Fibroblast of pulmonary artery (primary cell): Measurements from ENCODE around the gene ST8SIA5.

Experiments
- DNase-seq: peaks from one replicate; pipeline ENCODE4 v3.0.0-alpha.2; 2010; ENCODE audit warnings: low read depth
- H3K4me3 ChIP-seq: replicated peaks from 2 replicates; pipeline ENCODE4 v1.5.1; 2011; ENCODE audit warnings: low read depth, mild to moderate bottlenecking, control low read depth, low read length, moderate library complexity
- CTCF ChIP-seq: IDR thresholded peaks from 2 replicates; pipeline ENCODE4 v1.5.1; 2011; ENCODE audit warnings: mild to moderate bottlenecking, control low read depth, low read length, inconsistent platforms; ENCODE audit errors: missing control alignments

Gene ST8SIA5

GRCh38 chr18:46755315-46756024, 1.4 kb downstream of the ST8SIA5 start:
- no peak for DNase-seq
- no peak for TF ChIP-seq CTCF
- H3K4me3 ChIP-seq = no peak overlapping the region

GRCh38 chr18:46754661-46755292, 2.1 kb downstream of the ST8SIA5 start:
- no peak overlapping the region for H3K4me3 ChIP-seq
- no peak for DNase-seq
- peak; percentile 8 for TF ChIP-seq CTCF

- no peak for DNase-seq
- no peak overlapping the region for H3K4me3 ChIP-seq
- TF ChIP-seq CTCF = no peak
Measured at GRCh38 chr18:46754188-46754587, 2.7 kb downstream of the ST8SIA5 start.

GRCh38 chr18:46751882-46752281, 5.0 kb downstream of the ST8SIA5 start:
- TF ChIP-seq CTCF = no peak
- DNase-seq = no peak
- H3K4me3 ChIP-seq = no peak overlapping the region

GRCh38 chr18:46750626-46751025, 6.2 kb downstream of the ST8SIA5 start:
- no peak for DNase-seq
- TF ChIP-seq CTCF = no peak
- no peak overlapping the region for H3K4me3 ChIP-seq

- TF ChIP-seq CTCF = no peak
- H3K4me3 ChIP-seq = no peak overlapping the region
- DNase-seq = no peak
Measured at GRCh38 chr18:46748466-46748865, 8.4 kb downstream of the ST8SIA5 start.

- no peak for DNase-seq
- no peak overlapping the region for H3K4me3 ChIP-seq
- TF ChIP-seq CTCF = no peak
Measured at GRCh38 chr18:46740046-46740445, 16.8 kb downstream of the ST8SIA5 start.
